Measurements from ENCODE around the gene HEPN1.

HEPN1 gene

DNA sequence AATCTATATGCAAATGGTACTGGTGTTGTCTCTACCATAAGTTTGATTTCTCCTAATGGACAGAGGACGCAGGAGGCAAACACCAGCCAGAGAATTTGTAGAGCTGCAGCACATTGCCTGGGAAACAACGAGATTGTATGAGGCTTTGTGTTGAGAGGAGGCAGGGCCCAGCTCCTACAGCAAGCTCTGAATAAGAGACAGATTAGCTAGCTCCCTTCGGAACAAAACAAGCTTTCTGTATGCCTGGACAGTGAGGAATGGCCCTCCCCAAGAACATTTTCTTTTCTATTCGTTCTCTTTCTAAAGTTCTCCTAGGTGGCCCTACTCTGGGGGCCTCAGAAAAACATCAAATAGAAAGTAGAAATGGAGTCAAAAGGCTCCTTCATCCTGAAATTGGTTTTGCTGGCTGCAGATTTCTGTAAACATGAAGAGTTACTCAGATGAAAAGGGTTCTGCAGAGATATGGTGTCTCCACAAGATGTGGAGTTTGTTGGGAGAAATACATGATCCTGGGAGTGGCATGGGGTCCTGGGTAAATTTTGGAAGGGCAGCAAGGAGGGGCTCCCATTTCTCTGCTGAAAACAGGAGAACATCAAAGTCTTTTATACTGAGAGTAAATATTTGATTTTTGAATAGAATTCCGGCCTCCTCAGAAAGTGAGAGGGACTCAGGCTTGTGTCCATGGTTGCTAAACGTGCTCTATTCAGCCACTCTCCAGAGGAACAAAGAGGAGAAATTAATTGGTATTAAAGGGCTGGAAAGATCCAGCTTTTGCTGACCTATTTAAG lies 23.6 kb downstream of the HEPN1 start:
- TF ChIP-seq CEBPB (IDR thresholded peaks at IDR 0.05) (no peak), TAF1 (IDR thresholded peaks at IDR 0.05; ENCODE audit: low read depth) (no peak), TCF12 (IDR thresholded peaks at IDR 0.05; ENCODE audit: low read depth) (no peak), NFIC (IDR thresholded peaks at IDR 0.05) (no peak), EP300 (IDR thresholded peaks at IDR 0.05; ENCODE audit: borderline replicate concordance) (no peak), ZBTB7A (IDR thresholded peaks at IDR 0.05; ENCODE audit: low read depth) (no peak)

GRCh38 chr11:124943254-124943616 lies 24.2 kb downstream of the HEPN1 start:
- TF ChIP-seq EGR1 (IDR thresholded peaks at IDR 0.05) (no peak), RAD21 (IDR thresholded peaks at IDR 0.05; ENCODE audit: low read depth) (no peak), YY1 (IDR thresholded peaks at IDR 0.05; ENCODE audit: low read depth) (no peak), CREB1 (IDR thresholded peaks at IDR 0.05; ENCODE audit: low read depth) (no peak), CEBPB (IDR thresholded peaks at IDR 0.05) (no peak), FOXM1 (IDR thresholded peaks at IDR 0.05; ENCODE audit: borderline replicate concordance, low read depth) (no peak), TEAD4 (IDR thresholded peaks at IDR 0.05) (no peak), EP300 (IDR thresholded peaks at IDR 0.05; ENCODE audit: borderline replicate concordance) (no peak), NFIC (IDR thresholded peaks at IDR 0.05) (no peak), MAX (IDR thresholded peaks at IDR 0.05) (no peak), TAF1 (IDR thresholded peaks at IDR 0.05; ENCODE audit: low read depth) (no peak), ZBTB7A (IDR thresholded peaks at IDR 0.05; ENCODE audit: low read depth) (no peak), TCF12 (IDR thresholded peaks at IDR 0.05; ENCODE audit: low read depth) (no peak)
- TF ChIP-seq, protein P1, sequence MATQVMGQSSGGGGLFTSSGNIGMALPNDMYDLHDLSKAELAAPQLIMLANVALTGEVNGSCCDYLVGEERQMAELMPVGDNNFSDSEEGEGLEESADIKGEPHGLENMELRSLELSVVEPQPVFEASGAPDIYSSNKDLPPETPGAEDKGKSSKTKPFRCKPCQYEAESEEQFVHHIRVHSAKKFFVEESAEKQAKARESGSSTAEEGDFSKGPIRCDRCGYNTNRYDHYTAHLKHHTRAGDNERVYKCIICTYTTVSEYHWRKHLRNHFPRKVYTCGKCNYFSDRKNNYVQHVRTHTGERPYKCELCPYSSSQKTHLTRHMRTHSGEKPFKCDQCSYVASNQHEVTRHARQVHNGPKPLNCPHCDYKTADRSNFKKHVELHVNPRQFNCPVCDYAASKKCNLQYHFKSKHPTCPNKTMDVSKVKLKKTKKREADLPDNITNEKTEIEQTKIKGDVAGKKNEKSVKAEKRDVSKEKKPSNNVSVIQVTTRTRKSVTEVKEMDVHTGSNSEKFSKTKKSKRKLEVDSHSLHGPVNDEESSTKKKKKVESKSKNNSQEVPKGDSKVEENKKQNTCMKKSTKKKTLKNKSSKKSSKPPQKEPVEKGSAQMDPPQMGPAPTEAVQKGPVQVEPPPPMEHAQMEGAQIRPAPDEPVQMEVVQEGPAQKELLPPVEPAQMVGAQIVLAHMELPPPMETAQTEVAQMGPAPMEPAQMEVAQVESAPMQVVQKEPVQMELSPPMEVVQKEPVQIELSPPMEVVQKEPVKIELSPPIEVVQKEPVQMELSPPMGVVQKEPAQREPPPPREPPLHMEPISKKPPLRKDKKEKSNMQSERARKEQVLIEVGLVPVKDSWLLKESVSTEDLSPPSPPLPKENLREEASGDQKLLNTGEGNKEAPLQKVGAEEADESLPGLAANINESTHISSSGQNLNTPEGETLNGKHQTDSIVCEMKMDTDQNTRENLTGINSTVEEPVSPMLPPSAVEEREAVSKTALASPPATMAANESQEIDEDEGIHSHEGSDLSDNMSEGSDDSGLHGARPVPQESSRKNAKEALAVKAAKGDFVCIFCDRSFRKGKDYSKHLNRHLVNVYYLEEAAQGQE (IDR thresholded peaks at IDR 0.05; ENCODE audit: low read depth) = no peak
- TF ChIP-seq, protein P2, sequence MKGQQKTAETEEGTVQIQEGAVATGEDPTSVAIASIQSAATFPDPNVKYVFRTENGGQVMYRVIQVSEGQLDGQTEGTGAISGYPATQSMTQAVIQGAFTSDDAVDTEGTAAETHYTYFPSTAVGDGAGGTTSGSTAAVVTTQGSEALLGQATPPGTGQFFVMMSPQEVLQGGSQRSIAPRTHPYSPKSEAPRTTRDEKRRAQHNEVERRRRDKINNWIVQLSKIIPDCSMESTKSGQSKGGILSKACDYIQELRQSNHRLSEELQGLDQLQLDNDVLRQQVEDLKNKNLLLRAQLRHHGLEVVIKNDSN (IDR thresholded peaks at IDR 0.05) = no peak

GRCh38 chr11:124943741-124944140 lies 24.7 kb downstream of the HEPN1 start:
- TF ChIP-seq YY1 (IDR thresholded peaks at IDR 0.05; ENCODE audit: low read depth) (no peak), RAD21 (IDR thresholded peaks at IDR 0.05; ENCODE audit: low read depth) (no peak), FOXM1 (IDR thresholded peaks at IDR 0.05; ENCODE audit: borderline replicate concordance, low read depth) (no peak), TEAD4 (IDR thresholded peaks at IDR 0.05) (no peak), TAF1 (IDR thresholded peaks at IDR 0.05; ENCODE audit: low read depth) (no peak), MAX (IDR thresholded peaks at IDR 0.05) (no peak)
- TF ChIP-seq, protein P1 (IDR thresholded peaks at IDR 0.05; ENCODE audit: low read depth) = no peak

DNA sequence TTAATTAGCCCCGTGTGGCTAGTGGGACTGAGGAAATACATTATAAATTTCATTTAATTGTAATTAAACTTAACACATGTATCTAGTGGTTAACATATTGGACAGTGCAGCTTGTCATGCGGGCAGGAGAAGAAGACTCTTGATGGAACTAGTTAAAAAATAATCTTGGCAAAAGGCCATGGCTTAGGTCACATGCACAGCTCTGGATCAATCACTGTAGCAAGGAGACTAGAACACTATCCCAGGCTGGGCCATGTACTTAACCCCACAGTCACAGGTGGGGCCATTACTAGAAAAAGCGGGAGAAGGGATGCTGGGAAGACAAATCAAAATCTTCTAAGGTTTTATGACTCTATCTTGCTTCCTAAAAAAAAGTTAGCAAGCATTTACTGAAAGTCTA lies 25.5 kb downstream of the HEPN1 start:
- TF ChIP-seq TEAD4 (IDR thresholded peaks at IDR 0.05) (no peak), EP300 (IDR thresholded peaks at IDR 0.05; ENCODE audit: borderline replicate concordance) (no peak), EGR1 (IDR thresholded peaks at IDR 0.05) (no peak), FOXM1 (IDR thresholded peaks at IDR 0.05; ENCODE audit: borderline replicate concordance, low read depth) (no peak), MAX (IDR thresholded peaks at IDR 0.05) (no peak)
- TF ChIP-seq, protein P2 (IDR thresholded peaks at IDR 0.05) = no peak

DNA sequence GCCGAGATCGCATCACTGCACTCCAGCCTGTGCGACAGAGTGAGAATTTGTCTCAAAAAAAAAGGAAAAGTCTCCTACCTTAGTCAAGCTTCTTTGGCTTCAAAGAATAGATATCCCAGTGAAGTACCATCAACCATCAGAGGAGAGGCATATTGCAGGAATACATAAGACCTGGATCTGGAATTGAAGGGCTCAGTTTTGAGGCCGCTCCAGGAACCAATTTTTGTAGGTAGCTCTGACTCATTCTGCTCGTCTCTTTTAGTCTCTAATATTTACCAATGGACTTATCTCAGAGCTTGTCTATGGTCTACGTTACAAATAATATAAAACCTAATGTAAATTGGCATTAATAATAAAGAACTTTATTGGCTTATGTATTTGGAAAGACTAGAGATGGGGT lies 26.8 kb downstream of the HEPN1 start:
- TF ChIP-seq NFIC (IDR thresholded peaks at IDR 0.05) (no peak), FOXM1 (IDR thresholded peaks at IDR 0.05; ENCODE audit: borderline replicate concordance, low read depth) (no peak), CREB1 (IDR thresholded peaks at IDR 0.05; ENCODE audit: low read depth) (no peak), EP300 (IDR thresholded peaks at IDR 0.05; ENCODE audit: borderline replicate concordance) (no peak), ZBTB7A (IDR thresholded peaks at IDR 0.05; ENCODE audit: low read depth) (no peak), YY1 (IDR thresholded peaks at IDR 0.05; ENCODE audit: low read depth) (no peak), CEBPB (IDR thresholded peaks at IDR 0.05) (no peak), EGR1 (IDR thresholded peaks at IDR 0.05) (no peak), MAX (IDR thresholded peaks at IDR 0.05) (no peak), TAF1 (IDR thresholded peaks at IDR 0.05; ENCODE audit: low read depth) (no peak), RAD21 (IDR thresholded peaks at IDR 0.05; ENCODE audit: low read depth) (no peak), TCF12 (IDR thresholded peaks at IDR 0.05; ENCODE audit: low read depth) (no peak), TEAD4 (IDR thresholded peaks at IDR 0.05) (no peak)
- TF ChIP-seq, protein P1 (IDR thresholded peaks at IDR 0.05; ENCODE audit: low read depth) = no peak
- TF ChIP-seq, protein P2 (IDR thresholded peaks at IDR 0.05) = no peak
